GM12874 (cell line): ENCODE data around the gene MTREX.

Source experiments
- CTCF ChIP-seq: IDR thresholded peaks from 2 replicates; pipeline ENCODE4 v1.5.1; 2011; ENCODE audit warnings: low read depth, mild to moderate bottlenecking, control low read depth, low read length, moderate library complexity; ENCODE audit not compliant: insufficient read depth

MTREX gene

GRCh38 chr5:55454282-55454681 is 146.5 kb downstream of the MTREX start:
- TF ChIP-seq CTCF = no peak

- TF ChIP-seq CTCF = no peak
Measured at GRCh38 chr5:55456216-55456895, 148.6 kb downstream of the MTREX start.

GRCh38 chr5:55459572-55459971 is 151.8 kb downstream of the MTREX start:
- TF ChIP-seq CTCF = no peak

- TF ChIP-seq CTCF = no peak
Measured at GRCh38 chr5:55463613-55464012, 155.8 kb downstream of the MTREX start.

- TF ChIP-seq CTCF = no peak
Measured at GRCh38 chr5:55467862-55468551, 160.2 kb downstream of the MTREX start.

GRCh38 chr5:55469839-55470238 is 162.1 kb downstream of the MTREX start:
- TF ChIP-seq CTCF = no peak

- no peak for TF ChIP-seq CTCF
Measured at GRCh38 chr5:55470282-55470681, 162.5 kb downstream of the MTREX start.
